K562 (cell line): ENCODE results near the gene HADHA. TPM values are rescaled to one million over a fixed set of nuclear protein-coding genes. Genes with fewer than 3 reads are reported as not detected.
A peak's percentile ranks its signal among the peaks of the same experiment; 100 is the strongest.

Experiments used
- ATAC-seq: fragments of 200-7000 bp; cut with Tn5 transposase; 3 replicates; pipeline ENCODE4 v1.9.1; 2020; ENCODE audit warnings: moderate library complexity
- BruUV-seq: library from RNA; stranded (reverse); fragments of 400-500 nt; replicated peaks from 2 replicates; lab custom pipeline; 2021; lab: Mats Ljungman, UMichigan
- CTCF ChIA-PET: fragments of 300-600 bp; formaldehyde crosslinking; extraction: SDS; loops from one replicate; lab custom pipeline; 2021; ENCODE audit warnings: low intra/inter-chr PET ratio; lab: Yijun Ruan, JAX
- POLR2A ChIA-PET: fragments of 300-600, 350-650 bp; sonication (Branson Sonifier 250); formaldehyde crosslinking; extraction: SDS; loops from one replicate; lab custom pipeline; 2021; ENCODE audit warnings: antibody characterized with exemption, inconsistent platforms; lab: Yijun Ruan, JAX
- DNase-seq, 4 experiments: peaks; one replicate each; pipeline versions ENCODE4 v3.0.0 to v3.0.0-alpha.2; 2011 to 2018; ENCODE audit warnings: low spot score in 3 of 4, mixed read lengths in 3 of 4; ENCODE audit errors: extremely low read depth in 1 of 4
- FAIRE-seq: peaks from 2 replicates; lab custom pipeline; 2011; peaks lifted over from hg19 to GRCh38; lab: Jason Lieb, UNC
- H2AFZ ChIP-seq: 2 replicates; pipeline ENCODE4 v1.6.0; 2011; ENCODE audit warnings: low read depth, low read length, control low read depth, inconsistent platforms
- H3K27ac ChIP-seq: fragments of 200-600 bp; 3 replicates; pipeline ENCODE4 v1.8.0; 2011; ENCODE audit warnings: low read depth, mild to moderate bottlenecking, control low read depth, inconsistent platforms, low read length, moderate library complexity, mixed read lengths; ENCODE audit errors: extremely low read depth
- H3K27me3 ChIP-seq, 2 experiments: fragments of 300-600 bp in 1 of 2; 2 replicates in 1 of 2; 3 replicates in 1 of 2; pipeline versions ENCODE4 v1.6.0 to v1.8.0; 2011; ENCODE audit warnings: inconsistent platforms in 2 of 2, low read length in 2 of 2, mild to moderate bottlenecking in 1 of 2, mixed read lengths in 1 of 2, moderate library complexity in 1 of 2; ENCODE audit not compliant: control insufficient read depth in 2 of 2, insufficient read depth in 2 of 2
- H3K36me3 ChIP-seq: fragments of 300-600 bp; 3 replicates; pipeline ENCODE4 v1.8.0; 2011; ENCODE audit warnings: mild to moderate bottlenecking, low read length, inconsistent platforms; ENCODE audit not compliant: control insufficient read depth, insufficient read depth
- H3K4me1 ChIP-seq, 2 experiments: fragments of 200-600 bp in 1 of 2; replicated peaks in 1 of 2; 2 replicates in 1 of 2; 3 replicates in 1 of 2; pipeline versions ENCODE4 v1.5.1 to v1.8.0; 2011; ENCODE audit warnings: inconsistent platforms in 2 of 2, low read length in 2 of 2, mild to moderate bottlenecking in 1 of 2, mixed read lengths in 1 of 2, moderate library complexity in 1 of 2; ENCODE audit not compliant: control insufficient read depth in 2 of 2, insufficient read depth in 2 of 2
- H3K4me2 ChIP-seq: 2 replicates; pipeline ENCODE4 v1.6.1; 2011; ENCODE audit warnings: low read length, control low read depth, inconsistent platforms, mixed read lengths; ENCODE audit not compliant: insufficient read depth
- H3K4me3 ChIP-seq: fragments of 200-600 bp; sonication (generic), shearing (Covaris generic); 2 replicates; pipeline ENCODE4 v1.5.1; 2016; ENCODE audit warnings: control low read depth, inconsistent platforms
- H3K79me2 ChIP-seq: fragments of 200-600 bp; 3 replicates; pipeline ENCODE4 v1.8.0; 2011; ENCODE audit warnings: low read length, inconsistent platforms; ENCODE audit not compliant: control insufficient read depth, insufficient read depth
- H3K9ac ChIP-seq, 2 experiments: 2 replicates each; pipeline versions ENCODE4 v1.6.0 to v1.6.1; 2011; ENCODE audit warnings: low read depth in 2 of 2, low read length in 2 of 2, control low read depth in 1 of 2, inconsistent platforms in 1 of 2, mild to moderate bottlenecking in 1 of 2, mixed read lengths in 1 of 2; ENCODE audit not compliant: insufficient read depth in 1 of 2
- H3K9me1 ChIP-seq: one replicate; pipeline ENCODE4 v1.6.0; 2011; ENCODE audit warnings: inconsistent platforms, mild to moderate bottlenecking, low read length, moderate library complexity; ENCODE audit not compliant: control insufficient read depth, insufficient read depth
- H3K9me3 ChIP-seq: replicated peaks from 2 replicates; pipeline ENCODE4 v1.5.1; 2011; ENCODE audit warnings: low read depth, low read length, inconsistent platforms; ENCODE audit not compliant: control insufficient read depth, insufficient read depth
- H4K20me1 ChIP-seq: replicated peaks from 2 replicates; pipeline ENCODE4 v1.6.1; 2011; ENCODE audit warnings: low read length, inconsistent platforms, mixed read lengths; ENCODE audit not compliant: control insufficient read depth, insufficient read depth
- PRMT5 ChIP-seq: sonication (generic); formaldehyde crosslinking; IDR thresholded peaks from 2 replicates; pipeline ENCODE4 v1.5.0; 2020; ENCODE audit warnings: missing genetic modification reagents
- TFAP4 ChIP-seq: sonication (generic); formaldehyde crosslinking; IDR thresholded peaks from 2 replicates; pipeline ENCODE4 v1.8.0; 2022; ENCODE audit warnings: missing genetic modification reagents, mild to moderate bottlenecking, moderate library complexity, borderline replicate concordance
- WGBS: fragments of 100-300 bp; shearing (Covaris generic); methylation state at CpG from one replicate; pipeline ENCODE4 v1.1.6; 2016; ENCODE audit warnings: low coverage, mixed read lengths; ENCODE audit not compliant: insufficient coverage; ENCODE audit errors: missing lambda C conversion rate; 5-methylcytosine and 5-hydroxymethylcytosine counted together
- in situ Hi-C: fragments of 300-500 bp; cut with MboI; formaldehyde crosslinking; loops from 4 replicates; pipeline ENCODE4 v1.15.0; 2018; ENCODE audit warnings: inconsistent platforms, mixed read lengths
- intact Hi-C: fragments of 100-400 bp; cut with micrococcal nuclease; formaldehyde crosslinking; loops from 2 replicates; pipeline ENCODE4 v1.14.2; 2022
- polyA plus RNA-seq, 8 experiments: library from polyadenylated mRNA; depleted of rRNA in 4 of 8; stranded (reverse) in 5 of 8; unstranded in 3 of 8; fragments of >200 nt; fragmentation: Nextera tagmentation in 2 of 8; fragmentation: Illumina TruSeq in 1 of 8; extraction: Ambion mirVana in 2 of 8; extraction: Trizol in 1 of 8; gene quantifications; 2 replicates each; pipeline versions ENCODE4 v1.2.1 to v1.2.3, GENCODE V29; 2011 to 2014; ENCODE audit warnings: inconsistent platforms in 1 of 8, missing spikeins in 1 of 8
- total RNA-seq, 7 experiments: library from RNA; depleted of rRNA in 6 of 7; stranded (reverse); fragments of >200 nt in 6 of 7; fragmentation: Illumina TruSeq in 2 of 7; extraction: Trizol in 2 of 7; gene quantifications; 2 replicates each; pipeline versions ENCODE4 v1.2.1 to v1.2.3, GENCODE V29; 2011 to 2021; ENCODE audit warnings: low replicate concordance in 1 of 7

Gene HADHA
- total and polyA plus RNA-seq, 9 of the 15 experiments (the other 6 are each of a cell fraction or from before 2014, with no cell fraction given) = 145 to 326 (median 202) TPM

GRCh38 chr2:26185954-26186770 lies 58.3 kb downstream of the HADHA start:
- Histone ChIP-seq H3K36me3 (peaks cover 30% of the 10 kb centered on the region; the same call in 2 of the 3 replicates), H4K20me1 (peaks cover 5% of the 10 kb centered on the region; the same call in 1 of the 2 replicates), H3K4me1 (peaks cover 14 to 35% of the 10 kb centered on the region in 2 experiments; a peak in 4 of 5 replicates), H3K27ac (no peak overlapping the region), H3K79me2 (peaks cover 9% of the 10 kb centered on the region; the same call in 2 of the 3 replicates), H3K9ac (peak overlapping the region; percentile 79 to 92; a peak in 3 of 4 replicates), H3K9me3 (no peaks in the 10 kb centered on the region), H2AFZ (no peak overlapping the region; the same call in 1 of the 2 replicates), H3K9me1 (no peaks in the 10 kb centered on the region), H3K4me3 (peak overlapping the region; percentile 68), H3K27me3 (no peaks in the 10 kb centered on the region), H3K4me2 (peak overlapping the region; percentile 77)
- POLR2A ChIA-PET = interaction anchor here (0.5 to 1.4 kb wide), 5 partner anchors 11 to 376 kb away, joined by 3 to 4 read pairs (median 4); no protein-coding TSS in a partner anchor
- WGBS = 70% methylated on average over 13 of the region's 16 CpGs
- CTCF ChIA-PET = no interaction called here
- DNase-seq = no peak
- BruUV-seq = no TSS peak
- TF ChIP-seq TFAP4 (CRISPR knock-in tag) (peak; percentile 50; the same call in 1 of the 2 replicates), PRMT5 (CRISPR knock-in tag) (no peak)
- intact Hi-C loops (no loop called here), in situ Hi-C loops (no loop called here)
- peak; percentile 6 for FAIRE-seq
- no peak for ATAC-seq
